Measurements from ENCODE around the gene PRR18.

The PRR18 gene

DNA sequence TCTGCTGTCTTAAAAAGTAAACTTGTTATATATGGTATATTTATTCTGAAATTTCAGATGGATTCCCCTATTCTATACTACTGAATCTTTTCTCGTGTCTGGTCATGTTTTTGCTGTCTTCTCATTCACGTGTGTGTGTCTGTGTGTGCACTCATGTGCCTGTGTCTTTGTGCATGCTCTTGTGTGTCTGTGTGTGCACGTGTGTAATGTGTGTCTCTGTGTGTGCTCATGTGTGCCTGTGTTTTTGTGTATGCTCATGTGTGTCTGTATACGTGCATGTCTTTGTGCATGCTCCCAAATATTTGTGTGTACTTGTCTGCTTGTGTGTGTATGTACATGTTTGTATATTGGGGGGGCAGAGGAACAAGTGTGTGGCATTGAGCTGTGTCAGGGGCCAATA lies 34.0 kb downstream of the PRR18 start:
- DNase-seq: no peak

DNA sequence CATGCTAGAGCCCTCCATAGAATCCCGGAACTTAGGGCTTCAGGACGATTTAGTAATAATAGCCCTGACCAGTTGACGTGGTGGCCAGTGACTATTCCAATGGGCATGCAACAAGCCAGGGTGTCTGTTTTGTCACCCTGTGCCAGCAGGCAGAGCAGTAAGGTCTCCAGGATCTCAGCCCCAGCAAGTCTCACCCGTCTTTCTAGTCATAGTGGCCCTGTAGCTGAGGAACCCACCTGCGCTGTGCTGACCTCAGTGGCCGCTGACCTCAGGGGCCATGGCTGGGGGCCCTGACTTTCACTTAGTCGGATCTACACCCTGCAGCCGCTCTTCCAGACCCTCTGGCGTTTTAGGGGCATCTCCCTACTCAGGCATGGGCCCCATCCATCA lies 36.8 kb downstream of the PRR18 start:
- no peak for DNase-seq

DNA sequence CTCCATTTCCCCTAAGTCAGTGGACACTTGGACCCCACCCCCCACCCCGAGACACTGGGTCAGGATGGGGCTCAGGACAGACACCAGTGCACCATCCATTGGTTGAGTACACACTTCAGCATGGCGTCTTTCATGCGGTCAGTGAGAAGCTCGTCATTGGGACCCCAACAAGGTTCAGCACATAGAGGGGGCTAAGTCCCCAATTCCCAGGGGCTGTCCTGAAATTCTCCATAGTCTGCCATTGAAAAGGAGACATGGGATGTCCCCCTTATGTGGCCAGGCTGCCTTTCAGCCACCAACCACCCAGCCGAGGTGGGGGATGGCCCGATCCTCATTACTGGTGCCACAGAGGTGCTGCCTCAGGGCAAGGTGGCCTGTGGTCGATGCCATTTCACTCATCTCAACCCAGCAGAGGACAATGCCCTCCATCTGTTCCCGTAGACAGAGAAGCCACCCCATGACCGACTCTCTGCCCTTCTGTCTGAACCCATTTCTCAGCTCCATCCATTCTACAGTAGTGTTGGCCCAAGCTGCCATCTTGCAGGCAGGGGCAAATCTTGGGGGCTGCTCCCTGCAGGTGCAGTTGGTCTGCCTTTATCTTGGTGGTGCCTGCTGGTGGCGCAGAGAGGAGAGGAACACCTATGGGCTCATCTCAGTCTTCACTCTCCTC lies 37.4 kb downstream of the PRR18 start:
- DNase-seq: no peak

DNA sequence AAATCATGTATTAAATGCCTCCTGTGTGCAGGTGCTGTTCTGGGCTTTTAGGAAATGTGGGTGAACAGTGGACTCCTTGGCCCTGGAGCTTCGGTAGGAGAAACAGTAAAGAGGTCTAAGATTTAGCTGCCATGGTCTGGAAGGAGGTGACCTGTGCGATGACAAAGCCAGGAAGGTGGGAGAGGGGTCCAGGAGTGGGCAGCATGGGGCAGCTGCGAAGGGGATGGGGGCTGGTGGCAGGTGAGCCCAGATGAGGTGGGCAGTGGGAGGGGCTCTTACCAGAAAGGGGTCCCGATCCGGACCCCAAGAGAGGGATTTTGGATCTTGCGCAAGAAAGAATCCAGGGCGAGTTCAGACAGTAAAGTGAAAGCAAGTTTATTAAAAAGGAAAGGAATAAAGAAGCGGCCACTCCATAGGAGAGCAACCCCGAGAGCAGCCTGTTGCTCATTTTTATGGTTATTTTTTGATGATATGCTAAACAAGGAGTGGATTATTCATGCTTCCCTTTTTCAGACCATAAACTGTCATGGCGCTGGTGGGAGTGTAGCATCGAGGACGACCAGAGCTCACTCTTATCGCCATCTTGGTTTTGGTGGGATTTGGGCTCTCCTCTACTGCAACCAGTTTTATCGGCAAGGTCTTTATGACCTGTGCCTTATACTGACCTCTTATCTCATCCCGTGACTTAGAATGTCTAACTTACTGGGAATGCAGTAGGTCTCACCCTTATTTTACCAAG lies 38.7 kb downstream of the PRR18 start:
- DNase-seq: no peak

DNA sequence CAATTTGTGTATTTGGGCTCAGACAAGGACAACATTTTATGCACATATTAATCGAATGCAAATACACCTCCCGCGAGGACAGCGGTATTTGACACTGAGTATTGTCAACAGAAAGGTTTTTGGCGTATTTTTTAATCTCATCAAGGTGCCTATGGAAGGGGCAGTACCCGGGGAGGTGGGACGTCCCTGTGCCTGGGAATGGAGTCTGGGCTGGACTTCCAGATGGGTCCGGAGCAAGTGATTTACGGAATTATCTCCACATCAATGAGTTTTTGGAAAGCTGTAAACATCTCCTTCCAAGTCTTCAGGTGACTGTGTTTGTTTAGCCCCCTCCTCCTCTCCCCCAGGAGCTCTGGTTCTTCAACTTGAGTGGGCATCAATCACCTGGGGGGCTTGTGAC lies 39.8 kb downstream of the PRR18 start:
- no peak for DNase-seq

DNA sequence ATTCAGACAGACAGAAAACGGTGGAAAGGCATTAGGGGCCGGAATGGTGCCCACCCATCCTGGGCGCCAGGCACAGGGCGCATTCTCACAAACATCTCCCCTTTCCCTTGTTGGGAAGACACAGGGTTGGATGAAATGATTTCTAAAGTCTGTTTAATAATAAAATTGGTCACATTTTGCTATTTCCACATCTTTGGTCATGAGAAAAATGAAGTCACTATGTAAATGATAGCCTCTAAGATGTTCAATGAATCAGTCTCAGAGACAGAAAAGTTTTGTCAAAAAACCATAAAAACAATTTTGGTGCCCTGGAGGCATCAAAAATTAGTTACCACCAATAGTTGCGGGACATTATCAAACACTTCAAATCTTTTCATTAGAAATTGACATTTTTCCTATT lies 40.7 kb downstream of the PRR18 start:
- DNase-seq: no peak

DNA sequence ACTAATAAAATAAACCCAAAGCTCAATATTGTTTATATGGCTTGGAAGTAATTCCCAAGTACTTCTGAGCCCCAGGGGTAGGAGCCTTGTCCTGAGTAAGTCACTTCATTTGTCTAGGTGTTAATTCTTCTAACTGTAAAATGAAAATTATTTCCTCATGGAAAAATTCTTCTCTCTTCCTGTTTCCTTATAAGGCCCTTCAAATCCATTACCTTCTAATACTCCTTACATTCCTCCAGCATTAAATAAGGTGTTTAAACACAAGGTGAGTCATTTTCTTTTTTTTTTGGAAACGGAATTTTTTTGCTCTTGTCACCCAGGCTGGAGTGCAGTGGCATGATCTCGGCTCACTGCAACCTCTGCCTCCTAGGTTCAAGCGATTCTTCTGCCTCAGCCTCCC lies 41.9 kb downstream of the PRR18 start:
- DNase-seq: no peak

DNA sequence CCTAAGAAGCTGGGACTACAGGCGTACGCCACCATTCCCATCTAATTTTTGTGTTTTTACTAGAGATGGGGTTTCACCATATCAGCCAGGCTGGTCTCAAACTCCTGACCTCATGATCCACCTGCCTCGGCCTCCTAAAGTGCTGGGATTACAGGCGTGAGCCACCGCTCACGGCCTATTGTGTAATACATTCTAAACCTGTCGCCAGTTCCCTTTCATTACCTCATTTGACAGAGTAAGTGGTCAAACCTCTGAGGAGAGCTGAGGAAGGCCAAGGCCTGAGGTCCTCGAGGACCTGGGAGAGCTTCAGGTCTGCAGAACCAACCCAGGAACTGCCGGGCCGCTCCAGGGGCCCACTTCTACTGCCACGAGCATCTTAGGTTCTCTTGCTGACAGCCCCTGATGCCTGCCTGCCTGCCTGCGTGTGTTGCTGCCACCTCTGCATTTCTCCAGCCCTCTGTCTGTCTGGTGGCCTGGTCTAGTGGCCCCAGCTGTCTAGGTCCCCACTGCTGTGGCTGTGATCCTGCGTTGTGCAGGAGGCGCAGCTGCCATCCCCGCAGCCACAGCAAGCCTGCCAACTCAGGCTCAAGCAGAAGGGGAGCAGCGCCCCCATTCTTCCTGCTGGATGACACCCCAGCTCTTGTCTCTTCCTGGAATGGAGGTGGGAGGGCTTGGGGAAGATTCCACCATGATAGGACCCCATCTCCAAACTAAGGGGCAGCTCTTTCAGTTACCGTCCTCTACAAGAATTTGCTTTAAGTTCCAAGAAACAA lies 45.3 kb downstream of the PRR18 start:
- DNase-seq: no peak

DNA sequence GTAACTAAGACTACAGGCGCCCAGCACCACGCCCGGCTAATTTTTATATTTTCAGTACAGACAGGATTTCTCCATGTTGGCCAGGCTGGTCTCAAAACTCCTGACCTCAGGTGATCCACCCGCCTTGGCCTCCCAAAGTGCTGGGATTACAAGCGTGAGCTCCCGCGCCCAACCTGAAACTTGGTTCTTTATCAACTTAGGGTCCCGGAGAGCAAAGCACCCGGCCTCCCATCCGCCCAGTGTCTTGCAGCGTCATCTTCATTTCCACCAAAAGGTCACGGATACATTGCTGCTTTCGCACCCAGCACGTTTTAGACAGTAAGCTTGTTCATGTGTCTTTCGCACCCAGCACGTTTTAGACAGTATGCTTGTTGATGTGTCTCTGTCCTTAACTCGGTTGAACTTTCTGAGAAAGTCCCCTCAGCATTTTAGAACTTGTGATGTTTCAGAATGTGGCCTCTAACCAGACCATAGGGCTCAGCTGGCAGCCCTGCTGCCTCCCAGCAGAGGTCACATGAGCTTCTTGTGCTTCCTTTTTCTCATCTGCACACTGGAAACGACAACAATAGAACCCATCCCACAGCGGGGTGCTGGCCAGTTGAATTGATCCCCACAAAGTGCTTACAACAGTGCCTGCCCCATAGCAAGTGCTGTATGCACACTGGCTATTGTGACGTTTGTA lies 48.8 kb downstream of the PRR18 start:
- no peak for DNase-seq

DNA sequence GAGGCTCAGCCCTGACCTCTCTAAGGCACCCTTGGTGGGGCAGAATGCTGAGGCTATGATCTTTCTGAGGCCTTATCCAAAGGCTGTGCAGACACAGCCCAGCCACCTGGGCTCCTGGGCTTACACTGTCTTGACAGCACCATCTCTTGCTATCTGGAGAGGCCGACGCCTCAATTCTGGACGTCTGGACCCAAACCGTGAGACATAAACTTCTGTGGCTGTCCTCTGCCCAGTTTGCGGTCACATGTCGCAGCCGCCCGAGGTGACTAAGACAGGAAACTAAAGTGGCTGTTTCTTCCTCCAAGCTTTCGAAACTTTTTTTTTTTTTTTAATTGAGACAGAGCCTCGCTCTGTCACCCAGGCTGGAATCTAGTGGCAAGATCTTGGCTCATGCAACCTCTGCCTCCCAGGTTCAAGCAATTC lies 49.3 kb downstream of the PRR18 start:
- no peak for DNase-seq

DNA sequence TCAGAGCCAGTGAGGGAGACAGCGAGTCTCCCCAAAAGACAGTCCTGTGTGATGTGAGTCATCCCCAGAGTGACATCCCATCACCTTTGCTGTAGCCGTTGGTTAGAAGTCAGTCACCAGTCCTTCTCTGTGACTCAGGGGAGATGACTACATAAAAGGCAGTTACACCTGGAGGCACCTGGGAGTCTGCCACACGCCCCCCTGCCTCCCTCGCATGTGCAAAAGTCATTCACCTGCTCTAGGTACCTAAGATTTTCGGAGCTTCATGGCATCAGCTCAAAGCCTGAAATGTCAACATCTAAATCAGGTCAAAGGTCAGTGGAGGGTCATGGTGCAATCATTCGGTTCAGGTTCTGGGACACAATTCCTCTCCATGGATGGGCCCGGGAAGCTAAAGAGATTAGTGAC lies 50.3 kb downstream of the PRR18 start:
- no peak for DNase-seq

Data from NCI-H345 (cell line).